D721Med (cell line): ENCODE measurements around the gene MYO9B.
"Not testable (repeated sequence)": the region's sequence is repeated elsewhere in the genome, so short reads cannot be mapped to it uniquely, and the experiment has no call there.

Source experiments
- DNase-seq: peaks from one replicate; pipeline ENCODE4 v3.0.0; 2011; ENCODE audit warnings: low spot score; ENCODE audit not compliant: insufficient read length
- FAIRE-seq: peaks from 2 replicates; lab custom pipeline; 2011; peaks lifted over from hg19 to GRCh38; lab: Jason Lieb, UNC
- TF ChIP-seq, protein P1 (sequence below): IDR thresholded peaks from 2 replicates; pipeline ENCODE4 v1.5.1; 2012; ENCODE audit warnings: mild to moderate bottlenecking, control low read depth; ENCODE audit not compliant: insufficient read depth; ENCODE audit errors: missing control alignments

The MYO9B gene

GRCh38 chr19:17104679-17105078 is 29.1 kb downstream of the MYO9B start:
- DNase-seq (no peak), FAIRE-seq (no peak)
- TF ChIP-seq, protein P1, sequence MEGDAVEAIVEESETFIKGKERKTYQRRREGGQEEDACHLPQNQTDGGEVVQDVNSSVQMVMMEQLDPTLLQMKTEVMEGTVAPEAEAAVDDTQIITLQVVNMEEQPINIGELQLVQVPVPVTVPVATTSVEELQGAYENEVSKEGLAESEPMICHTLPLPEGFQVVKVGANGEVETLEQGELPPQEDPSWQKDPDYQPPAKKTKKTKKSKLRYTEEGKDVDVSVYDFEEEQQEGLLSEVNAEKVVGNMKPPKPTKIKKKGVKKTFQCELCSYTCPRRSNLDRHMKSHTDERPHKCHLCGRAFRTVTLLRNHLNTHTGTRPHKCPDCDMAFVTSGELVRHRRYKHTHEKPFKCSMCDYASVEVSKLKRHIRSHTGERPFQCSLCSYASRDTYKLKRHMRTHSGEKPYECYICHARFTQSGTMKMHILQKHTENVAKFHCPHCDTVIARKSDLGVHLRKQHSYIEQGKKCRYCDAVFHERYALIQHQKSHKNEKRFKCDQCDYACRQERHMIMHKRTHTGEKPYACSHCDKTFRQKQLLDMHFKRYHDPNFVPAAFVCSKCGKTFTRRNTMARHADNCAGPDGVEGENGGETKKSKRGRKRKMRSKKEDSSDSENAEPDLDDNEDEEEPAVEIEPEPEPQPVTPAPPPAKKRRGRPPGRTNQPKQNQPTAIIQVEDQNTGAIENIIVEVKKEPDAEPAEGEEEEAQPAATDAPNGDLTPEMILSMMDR, result no peak

GRCh38 chr19:17105556-17105955 is 30.0 kb downstream of the MYO9B start:
- TF ChIP-seq, protein P1, result no peak
- FAIRE-seq (no peak), DNase-seq (no peak)

DNA sequence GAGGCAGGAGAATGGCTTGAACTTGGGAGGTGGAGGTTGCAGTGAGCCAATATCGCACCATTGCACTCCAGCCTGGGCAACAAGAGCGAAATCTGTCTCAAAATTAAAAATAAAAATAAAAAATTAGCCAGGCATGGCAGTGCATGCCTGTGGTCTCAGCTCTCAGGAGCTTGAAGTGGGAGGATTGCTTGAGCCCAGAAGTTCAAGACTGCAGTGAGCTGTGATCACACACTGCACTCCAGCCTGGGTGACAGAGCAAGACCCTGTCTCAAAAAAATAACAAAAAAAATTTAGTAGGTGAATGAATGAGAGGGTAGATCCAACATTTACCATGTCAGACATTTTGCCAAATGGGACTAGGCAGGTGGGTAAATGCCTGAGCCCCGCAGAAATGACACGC is 31.4 kb downstream of the MYO9B start:
- not testable (repeated sequence) for DNase-seq, FAIRE-seq

- no peak for DNase-seq
- TF ChIP-seq, protein P1, result no peak
- no peak for FAIRE-seq
Measured at GRCh38 chr19:17107546-17108452, 32.2 kb downstream of the MYO9B start.

- FAIRE-seq (no peak), DNase-seq (no peak)
- TF ChIP-seq, protein P1, result no peak
Measured at GRCh38 chr19:17108453-17108784, 32.8 kb downstream of the MYO9B start.

DNA sequence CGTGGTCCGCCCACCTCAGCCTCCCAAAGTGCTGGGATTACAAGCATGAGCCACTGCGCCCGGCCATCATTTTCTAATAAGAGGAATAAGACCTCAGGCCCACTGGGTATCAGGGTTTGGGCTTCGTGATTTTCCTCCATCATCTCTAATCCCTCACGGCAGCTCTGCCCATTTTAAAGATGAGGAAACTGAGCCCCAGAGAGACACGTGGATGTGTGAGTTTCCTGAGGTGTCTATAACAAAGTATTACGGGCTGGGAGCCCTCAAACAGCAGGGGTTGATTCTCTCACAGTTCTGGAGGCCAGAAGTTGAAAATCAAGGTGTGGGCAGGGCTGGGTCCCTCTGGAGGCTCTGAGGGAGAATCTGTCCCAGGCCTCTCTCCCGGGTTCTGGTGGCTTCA is 33.7 kb downstream of the MYO9B start:
- FAIRE-seq (no peak), DNase-seq (no peak)
- TF ChIP-seq, protein P1, result no peak

DNA sequence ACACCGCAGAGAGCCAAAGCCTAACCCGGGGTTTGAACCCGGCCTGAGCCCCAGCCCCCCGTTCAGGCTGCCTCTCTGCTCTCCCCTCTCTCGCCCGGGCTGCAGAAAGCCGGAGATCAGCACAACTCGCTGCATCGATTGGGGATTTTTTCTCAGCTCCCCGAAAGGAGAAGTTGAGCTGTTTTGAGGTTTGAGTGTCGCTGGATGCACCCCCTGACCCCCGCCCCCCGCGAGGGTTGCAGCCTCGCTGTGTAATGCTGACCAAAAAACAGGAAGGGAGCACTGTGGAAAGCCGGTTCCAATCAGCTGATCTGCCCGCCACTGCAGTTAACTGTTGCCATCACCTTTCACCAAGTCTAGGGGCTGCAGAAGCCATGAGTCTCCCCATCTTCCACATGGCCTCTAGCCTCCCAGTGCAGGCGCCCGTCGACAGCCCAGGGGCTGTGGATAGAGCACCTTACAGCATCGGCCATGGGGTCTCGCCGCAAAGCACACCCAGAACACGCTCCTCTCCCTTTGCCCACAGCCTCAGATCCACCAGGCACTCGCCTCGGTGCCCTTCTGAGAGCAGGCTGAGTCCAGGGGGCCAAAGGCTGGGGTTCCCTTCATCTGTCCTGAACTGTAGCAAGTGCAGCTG is 34.5 kb downstream of the MYO9B start:
- TF ChIP-seq, protein P1, result no peak
- FAIRE-seq, result no peak
- no peak for DNase-seq
